GM21737 (cell line): Measurements from ENCODE around the gene EIF4G3.
"Not testable (repeated sequence)": the region's sequence is repeated elsewhere in the genome, so short reads cannot be mapped to it uniquely, and the experiment has no call there.

Experiments used
- ATAC-seq: cut with Tn5 transposase; IDR thresholded peaks from one replicate; pipeline ENCODE4 v1.9.1; 2021; ENCODE audit warnings: mild to moderate bottlenecking, moderate library complexity; ENCODE audit not compliant: unreplicated experiment

EIF4G3 gene

DNA sequence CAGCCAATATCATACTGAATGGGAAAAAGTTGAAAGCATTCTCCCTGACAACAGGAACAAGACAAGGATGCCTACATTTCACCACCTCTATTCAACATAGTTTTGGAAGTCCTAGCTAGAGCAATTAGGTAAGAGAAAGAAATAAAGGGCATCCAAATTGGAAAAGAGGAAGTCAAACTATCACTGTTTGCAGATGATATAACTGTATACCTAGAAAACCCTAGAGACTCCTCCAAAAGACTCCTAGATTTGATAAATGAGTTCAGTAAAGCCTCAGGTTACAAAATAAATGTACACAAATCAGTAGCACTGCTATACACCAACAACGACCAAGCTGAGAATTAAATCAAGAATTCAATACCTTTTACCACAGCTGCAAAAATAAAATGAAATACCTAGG lies 218.3 kb downstream of the EIF4G3 start:
- no peak for ATAC-seq

DNA sequence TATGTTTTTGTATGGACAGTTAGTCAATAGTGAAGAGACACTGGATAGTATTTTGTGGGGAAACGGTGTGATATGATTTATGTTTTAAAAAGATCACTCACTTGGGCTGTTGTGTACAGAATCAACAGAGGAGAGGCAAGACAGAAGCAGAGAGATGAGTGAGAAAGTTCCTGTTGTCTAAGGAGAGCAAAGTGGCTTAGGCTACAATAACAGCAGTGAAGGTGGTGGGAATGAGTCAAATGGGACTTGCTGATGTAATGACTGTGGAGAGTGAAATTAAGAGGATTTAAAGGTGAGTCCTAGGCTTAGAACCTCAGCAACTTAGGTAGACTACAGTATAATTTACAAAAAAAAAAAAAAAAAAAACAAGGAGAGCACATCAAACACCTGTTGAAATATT lies 220.4 kb downstream of the EIF4G3 start:
- no peak for ATAC-seq

GRCh38 chr1:20950679-20951078 lies 226.0 kb downstream of the EIF4G3 start:
- ATAC-seq = no peak

- no peak for ATAC-seq
These were observed 226.7 kb downstream of the EIF4G3 start for GRCh38 chr1:20949871-20950590.

DNA sequence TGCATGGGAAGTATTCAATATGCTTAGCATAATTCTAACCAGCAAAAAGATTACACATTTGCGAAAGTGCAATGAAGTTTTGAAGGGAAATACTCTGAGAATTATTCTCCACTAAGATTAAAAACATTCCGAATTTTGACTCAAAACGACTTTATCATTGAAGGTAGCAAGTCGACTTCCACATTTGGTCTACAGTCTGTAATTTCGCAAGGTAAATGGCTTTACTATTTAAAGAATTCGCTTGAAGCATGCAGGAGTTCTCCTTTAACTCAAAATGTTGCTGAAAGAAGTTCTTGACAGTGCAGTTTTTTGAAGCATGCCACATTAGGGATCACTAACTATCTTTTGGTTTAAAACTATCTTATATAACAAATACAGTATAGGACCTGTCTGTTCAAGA lies 228.6 kb downstream of the EIF4G3 start:
- ATAC-seq = no peak

GRCh38 chr1:20947409-20947808 lies 229.3 kb downstream of the EIF4G3 start:
- no peak for ATAC-seq

DNA sequence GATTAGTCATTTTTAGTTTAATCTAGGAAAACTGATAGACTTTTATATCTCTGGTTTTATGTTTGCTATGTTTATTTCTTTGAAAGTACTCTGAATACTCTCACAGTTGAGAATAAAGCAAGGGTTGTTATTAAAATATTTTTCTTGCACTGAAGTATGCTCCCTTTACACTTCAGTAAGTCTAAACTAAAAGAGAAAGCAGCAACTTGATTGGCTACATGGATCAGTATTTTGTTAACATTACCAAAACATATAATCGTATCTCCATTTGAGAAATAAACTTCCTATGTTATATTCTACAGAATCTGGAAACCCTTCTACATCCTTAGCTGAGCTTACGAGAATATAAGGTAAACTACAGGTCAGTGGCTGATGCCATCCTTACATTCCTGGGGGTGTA lies 240.1 kb downstream of the EIF4G3 start:
- ATAC-seq = no peak

GRCh38 chr1:20936216-20936615 lies 240.5 kb downstream of the EIF4G3 start:
- no peak for ATAC-seq

DNA sequence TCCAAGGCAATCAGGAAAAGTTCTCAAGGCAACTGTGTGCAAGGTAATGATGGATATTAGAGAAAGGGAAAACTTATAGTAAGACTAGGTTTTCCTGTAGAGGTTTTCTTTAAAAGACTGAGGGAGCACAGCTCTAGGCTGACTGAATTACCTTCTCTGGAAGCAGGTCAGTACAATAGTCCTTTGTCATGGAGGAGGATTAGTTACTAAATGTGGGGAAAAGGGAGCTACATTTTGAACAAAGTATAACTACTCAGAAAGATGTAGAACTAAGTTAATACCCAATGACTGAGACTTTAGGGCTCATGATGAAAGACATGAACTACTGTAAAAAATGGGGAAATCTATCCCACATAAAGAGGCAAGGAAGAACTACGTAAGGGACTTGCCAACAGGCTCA lies 241.0 kb downstream of the EIF4G3 start:
- no peak for ATAC-seq

GRCh38 chr1:20932437-20932977 lies 244.2 kb downstream of the EIF4G3 start:
- ATAC-seq = no peak

GRCh38 chr1:20931930-20932436 lies 244.7 kb downstream of the EIF4G3 start:
- ATAC-seq = no peak

DNA sequence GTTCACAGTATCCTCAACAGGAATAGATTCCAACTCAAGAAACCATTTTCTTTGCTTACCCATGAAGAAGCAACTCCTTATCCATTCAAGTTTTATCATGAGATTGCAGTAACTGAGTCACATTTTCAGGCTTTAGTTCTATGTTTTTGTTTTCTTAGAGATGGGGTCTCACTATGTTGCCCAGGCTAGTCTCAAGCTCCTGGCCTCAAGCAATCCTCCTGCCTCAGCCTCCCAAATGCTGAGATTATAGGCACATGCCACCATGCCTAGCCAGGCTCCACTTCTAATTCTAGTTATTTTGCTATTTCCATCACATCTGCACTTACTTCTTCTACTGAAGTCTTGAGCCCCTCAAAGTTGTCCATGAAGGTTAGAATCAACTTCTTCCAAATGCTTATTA lies 246.3 kb downstream of the EIF4G3 start:
- no peak for ATAC-seq

GRCh38 chr1:20928146-20928545 lies 248.6 kb downstream of the EIF4G3 start:
- no peak for ATAC-seq

DNA sequence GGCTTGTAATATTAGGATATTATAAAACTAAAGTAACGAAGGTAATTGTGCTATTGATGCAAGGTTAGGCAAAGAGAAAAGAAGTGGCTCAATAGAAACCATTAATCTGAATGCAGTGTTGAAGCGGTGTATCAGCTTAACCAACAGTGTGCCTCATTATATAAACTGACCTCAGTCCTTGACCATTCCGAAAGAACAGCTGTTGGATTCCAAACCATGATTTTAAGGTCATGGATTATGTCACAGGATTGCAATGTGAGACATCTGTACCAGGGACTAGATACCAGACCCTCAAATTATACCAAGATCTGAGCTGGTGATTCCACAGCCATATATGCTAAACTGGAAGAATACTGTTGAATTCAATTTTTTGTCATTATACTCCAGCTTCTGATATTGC lies 255.4 kb downstream of the EIF4G3 start:
- ATAC-seq = no peak

DNA sequence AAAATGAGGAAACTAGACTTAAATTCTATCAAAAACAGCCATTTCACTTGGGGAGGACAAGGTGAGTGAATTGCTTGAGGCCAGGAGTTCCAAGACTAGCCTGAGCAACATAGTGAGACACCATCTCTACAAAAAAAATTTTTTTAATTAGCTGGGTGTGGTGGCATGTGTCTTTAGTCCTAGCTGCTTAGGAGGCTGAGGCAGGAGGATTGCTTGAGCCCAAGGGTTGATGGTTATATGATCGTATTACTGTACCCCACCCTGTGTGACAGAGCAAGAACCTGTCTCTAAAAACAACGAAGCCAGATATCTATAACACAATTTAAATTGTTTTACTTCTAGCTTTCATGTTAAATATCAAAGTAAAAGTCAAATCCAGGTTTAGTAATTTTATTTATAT lies 263.5 kb downstream of the EIF4G3 start:
- no peak for ATAC-seq

DNA sequence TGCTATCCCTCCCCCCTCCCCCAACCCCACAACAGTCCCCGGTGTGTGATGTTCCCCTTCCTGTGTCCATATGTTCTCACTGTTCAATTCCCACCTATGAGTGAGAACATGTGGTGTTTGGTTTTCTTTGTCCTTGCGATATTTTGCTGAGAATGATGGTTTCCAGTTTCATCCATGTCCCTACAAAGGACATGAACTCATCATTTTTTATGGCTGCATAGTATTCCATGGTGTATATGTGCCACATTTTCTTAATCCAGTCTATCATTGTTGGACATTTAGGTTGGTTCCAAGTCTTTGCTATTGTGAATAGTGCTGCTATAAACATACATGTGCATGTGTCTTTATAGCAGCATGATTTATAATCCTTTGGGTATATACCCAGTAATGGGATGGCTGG lies 269.2 kb downstream of the EIF4G3 start:
- not testable (repeated sequence) for ATAC-seq

GRCh38 chr1:20903437-20903836 lies 273.3 kb downstream of the EIF4G3 start:
- no peak for ATAC-seq

GRCh38 chr1:20900056-20900455 lies 276.6 kb downstream of the EIF4G3 start:
- ATAC-seq = no peak

DNA sequence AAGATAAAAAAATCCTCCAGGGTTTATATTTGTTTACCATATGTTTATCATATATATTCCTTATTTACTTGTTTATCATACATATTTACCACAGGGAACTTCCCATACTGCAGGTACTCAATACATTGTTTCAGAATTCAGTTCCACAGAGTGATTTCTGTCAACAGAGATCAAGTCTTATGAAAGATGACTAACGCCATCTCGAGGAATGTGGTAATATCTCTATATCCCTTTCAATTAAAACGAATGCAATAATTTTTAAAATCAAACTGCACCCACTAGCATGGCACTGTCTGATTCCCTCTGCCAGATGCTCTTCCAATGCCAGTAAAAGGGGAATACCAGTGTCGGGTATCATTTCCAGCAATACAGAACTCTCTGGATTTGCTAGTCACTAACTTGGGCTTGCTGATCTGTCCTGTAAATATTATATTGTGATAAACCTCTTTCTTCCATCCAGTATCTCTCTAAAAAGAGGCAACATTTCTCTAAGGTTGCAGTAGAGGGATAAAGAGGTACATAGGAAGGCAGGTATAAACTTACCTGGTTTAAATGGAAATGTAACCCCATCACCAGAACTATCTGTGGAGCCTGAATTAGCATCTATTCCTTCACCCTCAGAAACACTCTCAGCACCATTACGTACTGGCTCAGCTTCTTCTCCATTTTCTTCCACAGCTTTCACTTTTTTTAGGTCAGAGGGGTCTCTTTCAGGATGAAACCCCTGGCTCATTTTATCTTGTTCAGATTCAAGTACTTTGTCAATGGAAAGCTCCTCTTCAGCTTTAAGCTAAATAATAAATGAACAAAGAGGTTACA lies 277.3 kb downstream of the EIF4G3 start:
- no peak for ATAC-seq

- no peak for ATAC-seq
These were observed 279.9 kb downstream of the EIF4G3 start for GRCh38 chr1:20896826-20897225.

GRCh38 chr1:20893931-20894330 lies 282.8 kb downstream of the EIF4G3 start:
- ATAC-seq = no peak

DNA sequence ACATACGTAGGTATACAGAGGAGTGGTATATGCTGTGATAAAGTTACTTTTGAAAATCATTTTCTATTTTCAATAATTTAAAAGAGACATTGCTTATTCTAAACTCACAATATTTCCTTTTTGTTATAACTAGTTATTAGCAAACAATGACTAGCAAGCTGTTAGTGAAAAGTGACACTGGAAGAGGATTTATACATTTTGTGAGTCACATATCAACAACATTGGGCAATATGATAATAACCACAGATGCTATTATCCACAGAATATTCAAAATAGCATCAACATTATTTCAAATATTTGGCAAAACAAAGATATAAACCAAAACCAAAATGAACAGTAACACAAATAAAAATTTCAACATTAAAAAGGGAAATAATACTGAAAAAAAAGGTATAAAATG lies 285.6 kb downstream of the EIF4G3 start:
- no peak for ATAC-seq
